RKO (cell line): ENCODE data around the gene BAIAP2L2.

Source experiments
- DNase-seq: peaks from one replicate; pipeline ENCODE4 v3.0.0-alpha.2; 2016; ENCODE audit warnings: low spot score

Gene BAIAP2L2

GRCh38 chr22:38107692-38108515, 2.6 kb downstream of the BAIAP2L2 start:
- no peak for DNase-seq

- DNase-seq = no peak
Measured at GRCh38 chr22:38106814-38107578, 3.5 kb downstream of the BAIAP2L2 start.

GRCh38 chr22:38104084-38104483, 6.4 kb downstream of the BAIAP2L2 start:
- DNase-seq = peak; percentile 34

GRCh38 chr22:38103641-38104040, 6.8 kb downstream of the BAIAP2L2 start:
- DNase-seq = no peak

- peak; percentile 24 for DNase-seq
Measured at GRCh38 chr22:38098410-38099249, 11.9 kb downstream of the BAIAP2L2 start.

GRCh38 chr22:38097557-38098409, 12.7 kb downstream of the BAIAP2L2 start:
- no peak for DNase-seq

GRCh38 chr22:38097058-38097457, 13.4 kb downstream of the BAIAP2L2 start:
- no peak for DNase-seq

- no peak for DNase-seq
Measured at GRCh38 chr22:38089474-38089851, 21.0 kb downstream of the BAIAP2L2 start.

GRCh38 chr22:38088629-38089473, 21.6 kb downstream of the BAIAP2L2 start:
- DNase-seq = no peak

- no peak for DNase-seq
Measured at GRCh38 chr22:38087855-38088254, 22.6 kb downstream of the BAIAP2L2 start.

GRCh38 chr22:38086942-38087341, 23.5 kb downstream of the BAIAP2L2 start:
- DNase-seq = no peak

GRCh38 chr22:38086001-38086845, 24.3 kb downstream of the BAIAP2L2 start:
- DNase-seq = no peak

- DNase-seq = no peak
Measured at GRCh38 chr22:38085501-38085900, 25.0 kb downstream of the BAIAP2L2 start.

GRCh38 chr22:38085056-38085455, 25.4 kb downstream of the BAIAP2L2 start:
- no peak for DNase-seq

- DNase-seq = no peak
Measured at GRCh38 chr22:38083931-38084631, 26.4 kb downstream of the BAIAP2L2 start, which contains the start of gene SLC16A8. Gene SLC16A8 (minus strand): TSS chr22:38084184. CDS start chr22:38082873, 1,311 bp downstream.

GRCh38 chr22:38082986-38083710, 27.3 kb downstream of the BAIAP2L2 start:
- no peak for DNase-seq

- no peak for DNase-seq
Measured at GRCh38 chr22:38081941-38082828, 28.3 kb downstream of the BAIAP2L2 start.
